HG03159 (cell line): ENCODE data around the gene MCCC2.
"Not testable (repeated sequence)": the region's sequence is repeated elsewhere in the genome, so short reads cannot be mapped to it uniquely, and the experiment has no call there.

Experiments used
- ATAC-seq: cut with Tn5 transposase; IDR thresholded peaks from one replicate; pipeline ENCODE4 v1.9.1; 2021; ENCODE audit warnings: mild to moderate bottlenecking, moderate library complexity; ENCODE audit not compliant: unreplicated experiment

Gene MCCC2

GRCh38 chr5:71586941-71587765 lies at the start of gene MCCC2:
Gene MCCC2 (plus strand): TSS chr5:71587340. CDS start chr5:71587426, 86 bp downstream.
- peak; percentile 96 for ATAC-seq

- ATAC-seq, result no peak
Observed at GRCh38 chr5:71537687-71538086, 49.5 kb upstream of the MCCC2 start.

- ATAC-seq, result not testable (repeated sequence)
Observed at GRCh38 chr5:71550885-71551284, 36.3 kb upstream of the MCCC2 start.

DNA sequence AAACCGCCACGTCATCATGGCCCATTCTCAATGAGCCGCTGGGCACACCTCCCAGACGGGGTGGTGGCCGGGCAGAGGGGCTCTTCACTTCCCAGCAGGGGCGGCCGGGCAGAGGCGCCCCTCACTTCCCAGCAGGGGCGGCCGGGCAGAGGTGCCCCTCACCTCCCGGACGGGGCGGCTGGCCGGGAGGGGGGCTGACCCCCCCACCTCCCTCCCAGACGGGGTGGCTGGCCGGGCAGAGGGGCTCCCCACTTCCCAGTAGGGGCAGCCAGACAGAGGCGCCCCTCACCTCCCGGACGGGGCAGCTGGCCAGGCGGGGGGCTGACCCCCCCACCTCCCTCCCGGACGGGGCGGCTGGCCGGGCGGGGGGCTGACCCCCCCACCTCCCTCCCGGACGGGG lies 35.6 kb upstream of the MCCC2 start:
- not testable (repeated sequence) for ATAC-seq

GRCh38 chr5:71552026-71552749 lies 35.0 kb upstream of the MCCC2 start:
- ATAC-seq, result not testable (repeated sequence)

- no peak for ATAC-seq
Observed at GRCh38 chr5:71563161-71563560, 24.0 kb upstream of the MCCC2 start.

- no peak for ATAC-seq
Observed at GRCh38 chr5:71564895-71565294, 22.2 kb upstream of the MCCC2 start.

- no peak for ATAC-seq
Observed at GRCh38 chr5:71569748-71570509, 17.2 kb upstream of the MCCC2 start.

- ATAC-seq, result not testable (repeated sequence)
Observed at GRCh38 chr5:71571811-71572210, 15.3 kb upstream of the MCCC2 start.

DNA sequence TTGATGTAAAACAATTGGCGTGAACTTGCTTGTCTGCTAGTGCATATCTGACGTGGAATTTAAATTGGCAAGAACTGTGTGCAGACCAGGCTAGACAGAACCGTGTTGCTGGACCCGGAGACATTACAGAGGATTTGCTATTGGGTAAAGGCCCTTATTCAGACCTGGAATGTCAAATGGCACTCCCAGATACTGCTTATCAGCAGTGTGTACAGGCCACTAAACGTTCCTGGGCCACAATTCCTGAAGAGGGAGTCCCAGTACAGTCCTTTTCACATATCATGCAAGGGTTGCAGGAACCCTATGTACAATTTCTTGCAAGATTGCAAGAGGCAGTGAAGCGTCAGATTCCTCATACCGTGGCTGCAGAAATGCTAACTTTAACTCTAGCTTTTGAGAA lies 13.5 kb upstream of the MCCC2 start:
- ATAC-seq, result no peak

DNA sequence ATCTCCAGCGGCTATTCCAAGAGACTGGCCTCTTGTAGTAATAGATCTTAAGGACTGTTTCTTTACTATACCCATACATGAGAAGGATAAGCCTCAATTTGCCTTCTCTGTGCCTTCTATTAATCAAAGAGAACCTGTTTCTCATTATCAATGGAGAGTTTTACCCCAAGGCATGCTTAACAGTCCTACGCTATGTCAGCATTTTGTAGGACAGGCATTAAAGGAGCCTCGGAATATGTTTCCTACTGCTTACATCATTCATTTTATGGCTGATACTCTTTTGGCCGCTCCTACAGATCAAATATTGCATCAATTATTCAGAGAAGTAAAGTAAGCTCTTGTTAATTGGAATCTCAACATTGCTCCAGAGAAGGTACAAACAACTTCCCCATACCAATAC lies 11.6 kb upstream of the MCCC2 start:
- ATAC-seq, result not testable (repeated sequence)

DNA sequence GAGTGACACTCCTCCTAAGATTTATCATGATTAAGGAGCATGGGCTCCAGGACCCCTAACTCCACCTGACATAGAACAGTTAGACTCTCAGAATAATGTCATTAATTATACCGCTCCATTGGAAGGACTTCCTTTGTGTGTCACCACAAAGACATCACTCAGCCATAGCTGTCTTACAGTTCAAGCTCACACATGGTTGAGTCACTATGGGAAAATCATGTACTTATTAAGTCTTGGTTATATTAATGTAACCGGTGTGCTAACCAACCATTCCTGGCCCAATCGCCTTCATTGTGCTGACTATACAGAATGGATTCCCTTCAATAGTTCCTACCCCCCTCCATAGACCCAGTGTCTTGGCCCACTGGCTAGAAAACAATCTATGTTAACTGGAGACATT lies 10.9 kb upstream of the MCCC2 start:
- no peak for ATAC-seq

DNA sequence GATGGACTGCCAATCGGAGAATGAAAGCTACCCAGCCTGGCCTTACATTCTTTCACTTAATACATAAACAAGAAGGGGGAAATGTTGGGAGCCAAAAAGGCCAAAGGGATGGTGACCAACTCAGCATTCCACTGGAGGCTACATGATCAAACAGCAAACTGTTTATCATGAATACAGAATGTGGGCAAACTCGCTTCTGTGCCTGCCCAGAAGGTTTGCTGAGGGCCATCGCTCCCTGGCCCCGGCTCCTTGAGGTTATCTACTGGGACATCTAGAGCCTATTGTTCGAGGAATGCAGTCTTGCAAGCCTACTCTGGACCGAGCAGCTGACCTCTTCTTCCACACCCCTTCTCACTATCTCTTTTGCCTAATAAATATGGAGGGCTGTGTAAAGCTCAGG lies 9.3 kb upstream of the MCCC2 start:
- ATAC-seq, result not testable (repeated sequence)

- no peak for ATAC-seq
Observed at GRCh38 chr5:71582945-71583584, 4.1 kb upstream of the MCCC2 start.

DNA sequence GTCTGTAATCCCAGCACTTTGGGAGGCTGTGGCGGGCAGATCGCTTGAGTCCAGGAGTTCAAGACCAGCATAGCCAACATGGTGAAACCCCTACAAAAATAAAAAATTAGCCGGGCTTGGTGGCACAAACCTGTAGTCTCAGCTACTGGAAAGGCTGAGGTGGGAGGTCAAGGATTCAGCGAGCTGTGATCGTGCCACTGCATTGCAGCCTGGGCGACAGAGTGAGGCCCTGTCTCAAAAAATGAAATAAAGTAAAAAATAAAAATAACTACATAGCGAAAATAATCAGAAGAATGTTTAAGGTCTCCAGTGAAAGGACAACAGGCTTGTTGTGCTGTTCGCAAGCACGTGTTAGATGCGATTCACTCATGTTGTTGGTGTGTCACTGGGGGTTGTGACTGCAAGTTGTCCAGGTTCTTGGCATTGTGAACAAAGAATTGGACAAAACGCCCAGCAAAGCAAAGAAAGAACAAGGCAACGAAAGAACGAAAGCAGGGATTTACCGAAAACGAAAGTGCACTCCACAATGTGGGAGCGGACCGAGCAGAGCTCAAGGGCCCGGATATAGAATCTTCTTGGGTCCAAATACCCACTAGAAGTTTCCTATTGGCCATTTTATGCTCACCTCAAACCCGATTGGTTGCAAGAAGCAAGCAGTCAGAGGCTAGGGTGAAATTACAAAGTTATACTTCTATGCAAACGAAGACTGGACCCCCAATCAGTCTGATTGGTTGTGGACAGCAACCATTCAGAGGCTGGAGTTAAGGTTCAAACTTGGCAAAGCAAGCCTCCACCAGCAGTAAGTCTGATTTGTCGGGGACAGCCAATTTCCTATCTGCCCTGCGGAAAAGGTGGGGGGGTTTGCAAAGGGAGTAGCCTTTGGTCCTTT lies 844 bp upstream of the MCCC2 start:
- ATAC-seq, result peak; percentile 10

GRCh38 chr5:71587766-71588532 lies 809 bp downstream of the MCCC2 start:
- peak; percentile 9 for ATAC-seq

- no peak for ATAC-seq
Observed at GRCh38 chr5:71588533-71588885, 1.4 kb downstream of the MCCC2 start.

- ATAC-seq, result no peak
Observed at GRCh38 chr5:71589903-71590302, 2.8 kb downstream of the MCCC2 start.

DNA sequence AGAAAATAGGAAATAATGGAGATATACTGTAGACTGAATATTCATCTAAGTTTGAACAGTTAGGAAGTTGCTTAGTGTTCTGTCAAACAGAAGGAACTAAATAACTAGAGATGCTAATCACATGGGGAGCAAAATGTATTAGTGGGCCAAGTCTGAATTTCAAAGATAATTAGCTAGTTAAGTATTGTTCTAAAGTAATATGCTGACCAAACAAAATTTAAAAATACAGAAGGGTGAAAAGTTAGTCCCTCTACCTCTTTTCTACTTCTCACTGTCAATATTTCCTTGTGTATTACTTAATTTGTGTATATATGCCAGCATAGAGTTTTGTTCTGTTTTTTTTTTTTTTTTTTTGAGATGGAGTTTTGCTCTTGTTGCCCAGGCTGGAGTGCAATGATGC lies 4.0 kb downstream of the MCCC2 start:
- ATAC-seq, result no peak
